ENCODE results near the gene YDJC. TPM values are rescaled to one million over a fixed set of nuclear protein-coding genes. Genes with fewer than 3 reads are reported as not detected.

YDJC gene
- total and polyA plus RNA-seq, 9 of the 15 experiments (the other 6 are each of a cell fraction or from before 2014, with no cell fraction given) = 13.5 to 871 (median 164) TPM

DNA sequence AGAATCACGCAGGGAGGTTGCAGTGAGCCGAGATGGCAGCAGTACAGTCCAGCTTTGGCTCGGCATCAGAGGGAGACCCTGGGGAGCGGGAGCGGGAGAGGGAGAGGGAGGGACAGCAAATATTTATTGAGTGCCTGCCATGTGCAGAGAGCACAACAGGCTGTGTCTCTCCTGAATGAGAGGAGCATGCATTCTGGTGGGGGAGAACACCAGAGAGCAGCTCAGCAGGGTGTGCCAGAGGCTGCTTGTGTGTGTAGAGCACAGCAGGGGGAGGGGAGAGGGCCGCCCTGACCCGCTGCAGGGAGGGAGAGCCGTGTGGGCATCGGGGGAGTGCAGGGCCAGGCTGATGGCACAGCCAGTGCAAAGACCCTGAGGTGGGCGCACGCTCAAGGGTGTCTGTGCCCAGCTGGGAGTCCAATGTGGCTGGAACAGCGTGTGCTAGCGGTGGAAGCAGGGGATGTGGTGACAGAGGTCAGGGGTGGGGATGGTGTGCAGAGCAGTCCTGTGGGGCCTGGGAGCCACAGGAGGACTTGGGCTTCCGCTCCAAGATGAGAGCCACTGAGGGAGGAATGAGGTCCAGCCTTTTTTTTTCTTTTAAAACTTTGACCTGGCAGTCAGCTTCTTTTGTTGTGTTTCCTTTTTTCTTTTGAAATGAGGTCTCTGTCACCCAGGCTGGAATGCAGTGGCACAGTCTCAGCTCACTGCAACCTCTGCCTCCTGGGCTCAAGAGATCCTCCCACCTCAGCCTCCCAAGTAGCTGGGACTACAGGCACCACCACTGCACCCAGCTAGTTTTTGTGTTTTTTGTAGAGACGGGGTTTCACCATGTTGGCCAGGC is 48.0 kb upstream of the YDJC start (continued):
- no peak for TF ChIP-seq NCOA4 (IDR thresholded peaks at IDR 0.05; ENCODE audit: partially characterized antibody)
- TF ChIP-seq, protein P1, sequence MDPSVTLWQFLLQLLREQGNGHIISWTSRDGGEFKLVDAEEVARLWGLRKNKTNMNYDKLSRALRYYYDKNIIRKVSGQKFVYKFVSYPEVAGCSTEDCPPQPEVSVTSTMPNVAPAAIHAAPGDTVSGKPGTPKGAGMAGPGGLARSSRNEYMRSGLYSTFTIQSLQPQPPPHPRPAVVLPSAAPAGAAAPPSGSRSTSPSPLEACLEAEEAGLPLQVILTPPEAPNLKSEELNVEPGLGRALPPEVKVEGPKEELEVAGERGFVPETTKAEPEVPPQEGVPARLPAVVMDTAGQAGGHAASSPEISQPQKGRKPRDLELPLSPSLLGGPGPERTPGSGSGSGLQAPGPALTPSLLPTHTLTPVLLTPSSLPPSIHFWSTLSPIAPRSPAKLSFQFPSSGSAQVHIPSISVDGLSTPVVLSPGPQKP (CRISPR knock-in tag; IDR thresholded peaks at IDR 0.05) = 0 out of 2 replicates have a peak, but pooled peaks have one; percentile 52
- TF ChIP-seq, protein P2, sequence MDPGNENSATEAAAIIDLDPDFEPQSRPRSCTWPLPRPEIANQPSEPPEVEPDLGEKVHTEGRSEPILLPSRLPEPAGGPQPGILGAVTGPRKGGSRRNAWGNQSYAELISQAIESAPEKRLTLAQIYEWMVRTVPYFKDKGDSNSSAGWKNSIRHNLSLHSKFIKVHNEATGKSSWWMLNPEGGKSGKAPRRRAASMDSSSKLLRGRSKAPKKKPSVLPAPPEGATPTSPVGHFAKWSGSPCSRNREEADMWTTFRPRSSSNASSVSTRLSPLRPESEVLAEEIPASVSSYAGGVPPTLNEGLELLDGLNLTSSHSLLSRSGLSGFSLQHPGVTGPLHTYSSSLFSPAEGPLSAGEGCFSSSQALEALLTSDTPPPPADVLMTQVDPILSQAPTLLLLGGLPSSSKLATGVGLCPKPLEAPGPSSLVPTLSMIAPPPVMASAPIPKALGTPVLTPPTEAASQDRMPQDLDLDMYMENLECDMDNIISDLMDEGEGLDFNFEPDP (CRISPR knock-in tag; IDR thresholded peaks at IDR 0.05) = peak; percentile 50; the same call in 1 of the 2 replicates
- no peak for TF ChIP-seq LCOR (CRISPR knock-in tag; IDR thresholded peaks at IDR 0.05)
- TF ChIP-seq, protein P3, sequence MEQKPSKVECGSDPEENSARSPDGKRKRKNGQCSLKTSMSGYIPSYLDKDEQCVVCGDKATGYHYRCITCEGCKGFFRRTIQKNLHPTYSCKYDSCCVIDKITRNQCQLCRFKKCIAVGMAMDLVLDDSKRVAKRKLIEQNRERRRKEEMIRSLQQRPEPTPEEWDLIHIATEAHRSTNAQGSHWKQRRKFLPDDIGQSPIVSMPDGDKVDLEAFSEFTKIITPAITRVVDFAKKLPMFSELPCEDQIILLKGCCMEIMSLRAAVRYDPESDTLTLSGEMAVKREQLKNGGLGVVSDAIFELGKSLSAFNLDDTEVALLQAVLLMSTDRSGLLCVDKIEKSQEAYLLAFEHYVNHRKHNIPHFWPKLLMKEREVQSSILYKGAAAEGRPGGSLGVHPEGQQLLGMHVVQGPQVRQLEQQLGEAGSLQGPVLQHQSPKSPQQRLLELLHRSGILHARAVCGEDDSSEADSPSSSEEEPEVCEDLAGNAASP (IDR thresholded peaks at IDR 0.05) = no peak
- TF ChIP-seq MED1 (CRISPR knock-in tag; IDR thresholded peaks at IDR 0.05; ENCODE audit: borderline replicate concordance) = peak; percentile 72; the same call in 1 of the 2 replicates
- TF ChIP-seq, protein P4, sequence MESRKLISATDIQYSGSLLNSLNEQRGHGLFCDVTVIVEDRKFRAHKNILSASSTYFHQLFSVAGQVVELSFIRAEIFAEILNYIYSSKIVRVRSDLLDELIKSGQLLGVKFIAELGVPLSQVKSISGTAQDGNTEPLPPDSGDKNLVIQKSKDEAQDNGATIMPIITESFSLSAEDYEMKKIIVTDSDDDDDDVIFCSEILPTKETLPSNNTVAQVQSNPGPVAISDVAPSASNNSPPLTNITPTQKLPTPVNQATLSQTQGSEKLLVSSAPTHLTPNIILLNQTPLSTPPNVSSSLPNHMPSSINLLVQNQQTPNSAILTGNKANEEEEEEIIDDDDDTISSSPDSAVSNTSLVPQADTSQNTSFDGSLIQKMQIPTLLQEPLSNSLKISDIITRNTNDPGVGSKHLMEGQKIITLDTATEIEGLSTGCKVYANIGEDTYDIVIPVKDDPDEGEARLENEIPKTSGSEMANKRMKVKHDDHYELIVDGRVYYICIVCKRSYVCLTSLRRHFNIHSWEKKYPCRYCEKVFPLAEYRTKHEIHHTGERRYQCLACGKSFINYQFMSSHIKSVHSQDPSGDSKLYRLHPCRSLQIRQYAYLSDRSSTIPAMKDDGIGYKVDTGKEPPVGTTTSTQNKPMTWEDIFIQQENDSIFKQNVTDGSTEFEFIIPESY (CRISPR knock-in tag; IDR thresholded peaks at IDR 0.05) = peak; percentile 56; the same call in 1 of the 2 replicates
- TF ChIP-seq HDAC6 (IDR thresholded peaks at IDR 0.05; ENCODE audit: low read depth, low read length) = no peak
- TF ChIP-seq POLR2A (conservative IDR thresholded peaks at IDR 0.05) = peak; percentile 68
- TF ChIP-seq, protein P5, sequence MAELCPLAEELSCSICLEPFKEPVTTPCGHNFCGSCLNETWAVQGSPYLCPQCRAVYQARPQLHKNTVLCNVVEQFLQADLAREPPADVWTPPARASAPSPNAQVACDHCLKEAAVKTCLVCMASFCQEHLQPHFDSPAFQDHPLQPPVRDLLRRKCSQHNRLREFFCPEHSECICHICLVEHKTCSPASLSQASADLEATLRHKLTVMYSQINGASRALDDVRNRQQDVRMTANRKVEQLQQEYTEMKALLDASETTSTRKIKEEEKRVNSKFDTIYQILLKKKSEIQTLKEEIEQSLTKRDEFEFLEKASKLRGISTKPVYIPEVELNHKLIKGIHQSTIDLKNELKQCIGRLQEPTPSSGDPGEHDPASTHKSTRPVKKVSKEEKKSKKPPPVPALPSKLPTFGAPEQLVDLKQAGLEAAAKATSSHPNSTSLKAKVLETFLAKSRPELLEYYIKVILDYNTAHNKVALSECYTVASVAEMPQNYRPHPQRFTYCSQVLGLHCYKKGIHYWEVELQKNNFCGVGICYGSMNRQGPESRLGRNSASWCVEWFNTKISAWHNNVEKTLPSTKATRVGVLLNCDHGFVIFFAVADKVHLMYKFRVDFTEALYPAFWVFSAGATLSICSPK (IDR thresholded peaks at IDR 0.05; ENCODE audit: borderline replicate concordance) = no peak
- TF ChIP-seq, protein P6, sequence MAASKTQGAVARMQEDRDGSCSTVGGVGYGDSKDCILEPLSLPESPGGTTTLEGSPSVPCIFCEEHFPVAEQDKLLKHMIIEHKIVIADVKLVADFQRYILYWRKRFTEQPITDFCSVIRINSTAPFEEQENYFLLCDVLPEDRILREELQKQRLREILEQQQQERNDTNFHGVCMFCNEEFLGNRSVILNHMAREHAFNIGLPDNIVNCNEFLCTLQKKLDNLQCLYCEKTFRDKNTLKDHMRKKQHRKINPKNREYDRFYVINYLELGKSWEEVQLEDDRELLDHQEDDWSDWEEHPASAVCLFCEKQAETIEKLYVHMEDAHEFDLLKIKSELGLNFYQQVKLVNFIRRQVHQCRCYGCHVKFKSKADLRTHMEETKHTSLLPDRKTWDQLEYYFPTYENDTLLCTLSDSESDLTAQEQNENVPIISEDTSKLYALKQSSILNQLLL (CRISPR knock-in tag; IDR thresholded peaks at IDR 0.05; ENCODE audit: borderline replicate concordance) = no peak
- TF ChIP-seq, protein P7, sequence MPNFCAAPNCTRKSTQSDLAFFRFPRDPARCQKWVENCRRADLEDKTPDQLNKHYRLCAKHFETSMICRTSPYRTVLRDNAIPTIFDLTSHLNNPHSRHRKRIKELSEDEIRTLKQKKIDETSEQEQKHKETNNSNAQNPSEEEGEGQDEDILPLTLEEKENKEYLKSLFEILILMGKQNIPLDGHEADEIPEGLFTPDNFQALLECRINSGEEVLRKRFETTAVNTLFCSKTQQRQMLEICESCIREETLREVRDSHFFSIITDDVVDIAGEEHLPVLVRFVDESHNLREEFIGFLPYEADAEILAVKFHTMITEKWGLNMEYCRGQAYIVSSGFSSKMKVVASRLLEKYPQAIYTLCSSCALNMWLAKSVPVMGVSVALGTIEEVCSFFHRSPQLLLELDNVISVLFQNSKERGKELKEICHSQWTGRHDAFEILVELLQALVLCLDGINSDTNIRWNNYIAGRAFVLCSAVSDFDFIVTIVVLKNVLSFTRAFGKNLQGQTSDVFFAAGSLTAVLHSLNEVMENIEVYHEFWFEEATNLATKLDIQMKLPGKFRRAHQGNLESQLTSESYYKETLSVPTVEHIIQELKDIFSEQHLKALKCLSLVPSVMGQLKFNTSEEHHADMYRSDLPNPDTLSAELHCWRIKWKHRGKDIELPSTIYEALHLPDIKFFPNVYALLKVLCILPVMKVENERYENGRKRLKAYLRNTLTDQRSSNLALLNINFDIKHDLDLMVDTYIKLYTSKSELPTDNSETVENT (CRISPR knock-in tag; IDR thresholded peaks at IDR 0.05) = peak; percentile 58; the same call in 1 of the 2 replicates
- no peak for TF ChIP-seq ILF3 (IDR thresholded peaks at IDR 0.05; ENCODE audit: borderline replicate concordance)
- peak; percentile 96 for TF ChIP-seq ZC3H4 (CRISPR knock-in tag; IDR thresholded peaks at IDR 0.05; ENCODE audit: borderline replicate concordance)

All from K562 (cell line).